ENCODE results near the gene SIN3B.
"Not testable (repeated sequence)": the region's sequence is repeated elsewhere in the genome, so short reads cannot be mapped to it uniquely, and the experiment has no call there.

Gene SIN3B

GRCh38 chr19:16868423-16869130 is 39.4 kb downstream of the SIN3B start:
- DNase-seq, result no peak

- DNase-seq, result no peak
These were observed 40.3 kb downstream of the SIN3B start for GRCh38 chr19:16869331-16869972.

GRCh38 chr19:16871871-16872270 is 42.7 kb downstream of the SIN3B start:
- DNase-seq, result no peak

- DNase-seq, result no peak
These were observed 43.5 kb downstream of the SIN3B start for GRCh38 chr19:16872728-16873127.

GRCh38 chr19:16873594-16873993 is 44.4 kb downstream of the SIN3B start:
- DNase-seq, result no peak

- DNase-seq, result no peak
These were observed 45.2 kb downstream of the SIN3B start for GRCh38 chr19:16874250-16874977.

- DNase-seq, result not testable (repeated sequence)
These were observed 45.7 kb downstream of the SIN3B start for GRCh38 chr19:16874978-16875299.

GRCh38 chr19:16875584-16876555 is 46.7 kb downstream of the SIN3B start:
- no peak for DNase-seq

GRCh38 chr19:16876904-16877361 is 47.7 kb downstream of the SIN3B start:
- no peak for DNase-seq

GRCh38 chr19:16877581-16877980 is 48.4 kb downstream of the SIN3B start:
- DNase-seq, result no peak

- DNase-seq, result no peak
These were observed 49.2 kb downstream of the SIN3B start for GRCh38 chr19:16878181-16878965.

- DNase-seq, result no peak
These were observed 51.8 kb downstream of the SIN3B start for GRCh38 chr19:16880884-16881554.

GRCh38 chr19:16882146-16882545 is 52.9 kb downstream of the SIN3B start:
- no peak for DNase-seq

- DNase-seq, result no peak
These were observed 54.3 kb downstream of the SIN3B start for GRCh38 chr19:16883522-16883921.

GRCh38 chr19:16885166-16885565 is 56.0 kb downstream of the SIN3B start:
- DNase-seq, result no peak

GRCh38 chr19:16886305-16886880 is 57.2 kb downstream of the SIN3B start:
- DNase-seq, result no peak

- no peak for DNase-seq
These were observed 58.4 kb downstream of the SIN3B start for GRCh38 chr19:16887353-16888265.

- peak; percentile 65 for DNase-seq
These were observed 59.6 kb downstream of the SIN3B start, which contains the start of gene F2RL3 for GRCh38 chr19:16888629-16889365. Gene F2RL3, plus strand, starts transcription at chr19:16888999. Its CDS starts 191 bp downstream, at chr19:16889190.

- no peak for DNase-seq
These were observed 60.2 kb downstream of the SIN3B start for GRCh38 chr19:16889366-16889882.

All from left hindlimb (tissue), 1 donor.